Bladder microvascular endothelial cell (primary cell): ENCODE data around the gene MRPL32. TPM values are rescaled to one million over a fixed set of nuclear protein-coding genes. Genes with fewer than 3 reads are reported as not detected.

Experiments used
- total RNA-seq: library from RNA; depleted of rRNA; stranded (reverse); fragments of >200 nt; gene quantifications from 2 replicates; pipeline ENCODE4 v1.2.3, GENCODE V29; 2014

MRPL32 gene
- total RNA-seq, result 57.0 and 69.1 TPM in 2 replicates

GRCh38 chr7:42931834-42932651, at the start of gene MRPL32, which contains the start of gene PSMA2:
MRPL32 (plus strand) TSS chr7:42932376; CDS start chr7:42932387, 11 bp downstream.
PSMA2 (minus strand) TSS chr7:42932174; CDS start chr7:42932158, 16 bp downstream.

GRCh38 chr7:42911454-42912447, 20.4 kb upstream of the MRPL32 start, which contains the start of gene C7orf25:
C7orf25 (minus strand) TSS chr7:42912070; CDS start chr7:42910900, 1,170 bp downstream.

Other genes starting within 250 kb of the MRPL32 start
- 4.2 and 6.5 TPM in 2 replicates for gene C7orf25, start 20.3 kb upstream of the MRPL32 start, total RNA-seq
- gene PSMA2, start 202 bp upstream of the MRPL32 start, total RNA-seq, result 32.8 and 44.5 TPM in 2 replicates
- not detected in 2 replicates for gene HECW1, start 180.3 kb downstream of the MRPL32 start, total RNA-seq